Keratinocyte (primary cell): ENCODE data around the gene DNAJB6.

Experiments
- CTCF ChIP-seq, 3 experiments: IDR thresholded peaks in 1 of 3; conservative IDR thresholded peaks in 1 of 3; optimal IDR thresholded peaks in 1 of 3; 2 replicates in 2 of 3; 3 replicates in 1 of 3; pipeline versions ENCODE3 to v1.5.1; 2011; ENCODE audit warnings: low read length in 3 of 3, mild to moderate bottlenecking in 3 of 3, moderate library complexity in 2 of 3, control low read depth in 1 of 3, inconsistent platforms in 1 of 3; ENCODE audit not compliant: insufficient read depth in 2 of 3; ENCODE audit errors: extremely low read depth in 1 of 3
- EZH2 ChIP-seq: IDR thresholded peaks from one replicate; pipeline ENCODE4 v1.6.1; 2012; ENCODE audit warnings: inconsistent platforms, mild to moderate bottlenecking, low read length, moderate library complexity

- TF ChIP-seq CTCF (optimal IDR thresholded peaks at IDR 0.05 in 1 of 3, IDR thresholded peaks at IDR 0.05 in 1 of 3, conservative IDR thresholded peaks at IDR 0.05 in 1 of 3; ENCODE audit: extremely low read depth in 1 of 3, insufficient read depth in 2 of 3, low read length in 3 of 3) = no peak
- TF ChIP-seq EZH2 = no peak
Measured at GRCh38 chr7:157402911-157403534, 66.2 kb downstream of the DNAJB6 start.
